Activated CD8-positive, alpha-beta memory T cell treated with anti-CD3 and anti-CD28 coated beads, Interleukin-2, amount 10 ng/mL, durations not matched to agents 7 days and 5 days (primary cell): ENCODE measurements around the gene FNDC3B. TPM values are rescaled to one million over a fixed set of nuclear protein-coding genes. Genes with fewer than 3 reads are reported as not detected.

Source experiments
- ATAC-seq: fragments of 150-1000 bp; cut with Tn5 transposase; one replicate; pipeline ENCODE4 v1.10.0; 2021; ENCODE audit warnings: moderate library complexity
- CTCF ChIA-PET: fragments of 350-600 bp; sonication (Branson Sonifier 250); formaldehyde crosslinking; loops from one replicate; lab custom pipeline; 2021; ENCODE audit warnings: antibody characterized with exemption; lab: Charles Lee
- DNase-seq: peaks from one replicate; pipeline ENCODE4 v3.0.0-alpha.2; 2020
- H3K27ac Mint-ChIP-seq: one replicate; pipeline ENCODE4 v1.8.0; 2021; ENCODE audit warnings: mild to moderate bottlenecking, mixed read lengths
- H3K27me3 Mint-ChIP-seq: one replicate; pipeline ENCODE4 v1.8.0; 2021; ENCODE audit warnings: mixed read lengths
- H3K36me3 Mint-ChIP-seq: one replicate; pipeline ENCODE4 v1.8.0; 2021; ENCODE audit warnings: mild to moderate bottlenecking, mixed read lengths
- H3K4me1 Mint-ChIP-seq: one replicate; pipeline ENCODE4 v1.8.0; 2021; ENCODE audit warnings: mixed read lengths
- H3K4me3 Mint-ChIP-seq: one replicate; pipeline ENCODE4 v1.8.0; 2021; ENCODE audit warnings: mild to moderate bottlenecking, moderate library complexity, mixed read lengths
- H3K9me3 Mint-ChIP-seq: one replicate; pipeline ENCODE4 v1.8.0; 2022; ENCODE audit warnings: low read depth, mixed read lengths
- total RNA-seq, 2 experiments: library from RNA; stranded (reverse); gene quantifications; one replicate each; pipeline ENCODE4 v1.2.3, GENCODE V29; 2021

FNDC3B gene
- total RNA-seq, 2 experiments from 2014 or later = 25.4 to 31.1 TPM

DNA sequence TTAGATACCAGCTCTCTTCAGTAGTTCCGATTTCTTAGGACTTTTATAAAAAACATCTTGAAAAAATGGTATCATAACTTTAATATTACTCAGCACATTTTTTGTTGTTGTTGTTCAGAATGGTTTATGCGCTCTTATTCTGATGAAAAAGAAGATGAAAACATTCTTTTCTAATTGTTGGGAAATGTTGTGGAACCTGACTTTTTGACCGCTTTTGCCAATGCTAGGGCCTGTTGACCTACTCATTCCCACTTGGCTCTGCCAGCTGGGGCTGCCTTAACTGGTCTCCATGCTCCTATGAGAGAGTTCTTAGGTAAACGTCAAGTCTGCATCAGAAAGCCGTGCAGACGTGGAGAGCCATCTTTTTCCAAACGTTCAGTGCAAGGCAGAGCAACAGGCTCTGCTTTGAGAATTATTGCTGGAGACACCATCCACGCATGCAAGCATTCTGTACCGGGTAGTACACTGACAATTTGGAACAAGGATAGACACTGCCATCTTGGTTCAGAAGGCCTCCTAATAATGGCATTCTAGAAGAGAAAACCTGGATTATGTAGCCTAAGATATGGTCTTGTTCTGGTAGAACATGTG, 232.1 kb downstream of the FNDC3B start:
- H3K27me3 Mint-ChIP-seq = no peaks in the 10 kb centered on the region
- H3K4me3 Mint-ChIP-seq = no peak overlapping the region
- CTCF ChIA-PET = no interaction called here
- DNase-seq (no peak), ATAC-seq (no peak)
- H3K4me1 Mint-ChIP-seq = no peaks in the 10 kb centered on the region
- peaks cover 8% of the 10 kb centered on the region for H3K36me3 Mint-ChIP-seq
- H3K27ac Mint-ChIP-seq = no peak overlapping the region
- no peaks in the 10 kb centered on the region for H3K9me3 Mint-ChIP-seq

GRCh38 chr3:172272698-172273097, 233.3 kb downstream of the FNDC3B start:
- Mint-ChIP-seq H3K4me3 (no peak overlapping the region), H3K27me3 (no peaks in the 10 kb centered on the region), H3K4me1 (no peaks in the 10 kb centered on the region), H3K9me3 (no peaks in the 10 kb centered on the region), H3K27ac (no peak overlapping the region), H3K36me3 (peaks cover 4% of the 10 kb centered on the region)
- DNase-seq (no peak), ATAC-seq (no peak)
- CTCF ChIA-PET = no interaction called here

DNA sequence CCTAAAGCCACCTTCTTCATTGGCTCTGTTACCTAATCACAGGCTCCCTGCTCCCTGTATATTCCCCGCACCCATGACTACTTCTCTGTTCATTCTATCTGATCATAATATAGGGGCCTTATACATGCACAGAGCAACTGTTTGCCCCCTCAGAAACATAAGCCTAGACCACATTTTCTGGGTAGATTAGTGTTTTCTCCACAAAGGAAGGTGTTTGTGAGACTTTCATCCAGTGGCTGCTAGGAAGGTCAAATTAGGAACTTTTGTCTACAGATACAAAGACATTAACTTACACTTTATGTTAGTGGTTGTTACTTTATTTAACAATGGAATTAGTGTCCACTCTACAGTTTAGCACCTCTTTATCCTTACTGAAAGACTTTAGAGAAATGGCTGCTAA, 234.0 kb downstream of the FNDC3B start:
- Mint-ChIP-seq H3K27me3 (no peaks in the 10 kb centered on the region), H3K9me3 (no peaks in the 10 kb centered on the region), H3K4me3 (no peak overlapping the region), H3K27ac (no peak overlapping the region), H3K36me3 (peaks cover 4% of the 10 kb centered on the region), H3K4me1 (no peaks in the 10 kb centered on the region)
- CTCF ChIA-PET = no interaction called here
- ATAC-seq (no peak), DNase-seq (no peak)

- no peaks in the 10 kb centered on the region for H3K4me1 Mint-ChIP-seq
- ATAC-seq (no peak), DNase-seq (no peak)
- no peak overlapping the region for H3K4me3 Mint-ChIP-seq
- peaks cover 4% of the 10 kb centered on the region for H3K36me3 Mint-ChIP-seq
- no peaks in the 10 kb centered on the region for H3K27me3 Mint-ChIP-seq
- CTCF ChIA-PET = interaction anchor here (1.1 kb wide), 1 partner anchor 239 kb away, joined by 5 read pairs; no protein-coding TSS in a partner anchor
- no peaks in the 10 kb centered on the region for H3K9me3 Mint-ChIP-seq
- no peak overlapping the region for H3K27ac Mint-ChIP-seq
Observed at GRCh38 chr3:172274906-172275305, 235.5 kb downstream of the FNDC3B start.

DNA sequence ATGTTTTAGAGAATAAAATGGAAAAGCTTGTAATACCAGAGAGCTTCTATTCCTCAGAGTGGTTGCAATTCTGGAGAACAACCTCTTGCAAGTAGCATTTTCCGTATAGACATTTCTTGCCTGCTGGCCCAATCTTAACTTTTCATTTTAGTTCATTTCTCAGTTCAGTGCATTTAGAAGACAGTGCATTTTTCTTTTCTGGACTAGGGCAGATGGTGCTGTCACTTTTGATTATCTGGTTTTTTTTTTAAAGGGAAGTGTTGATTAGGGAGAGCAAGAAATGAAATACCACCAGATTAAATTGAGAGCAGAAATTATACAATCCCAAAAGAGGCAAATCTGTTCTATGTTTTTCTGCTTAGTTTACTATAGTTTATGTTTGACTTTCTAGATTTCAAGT, 236.2 kb downstream of the FNDC3B start:
- CTCF ChIA-PET = interaction anchor here (1.1 kb wide), 1 partner anchor 240 kb away, joined by 5 read pairs; no protein-coding TSS in a partner anchor
- H3K27me3 Mint-ChIP-seq = no peaks in the 10 kb centered on the region
- no peaks in the 10 kb centered on the region for H3K36me3 Mint-ChIP-seq
- DNase-seq (no peak), ATAC-seq (no peak)
- H3K9me3 Mint-ChIP-seq = no peaks in the 10 kb centered on the region
- no peaks in the 10 kb centered on the region for H3K4me1 Mint-ChIP-seq
- no peak overlapping the region for H3K27ac Mint-ChIP-seq
- no peak overlapping the region for H3K4me3 Mint-ChIP-seq

DNA sequence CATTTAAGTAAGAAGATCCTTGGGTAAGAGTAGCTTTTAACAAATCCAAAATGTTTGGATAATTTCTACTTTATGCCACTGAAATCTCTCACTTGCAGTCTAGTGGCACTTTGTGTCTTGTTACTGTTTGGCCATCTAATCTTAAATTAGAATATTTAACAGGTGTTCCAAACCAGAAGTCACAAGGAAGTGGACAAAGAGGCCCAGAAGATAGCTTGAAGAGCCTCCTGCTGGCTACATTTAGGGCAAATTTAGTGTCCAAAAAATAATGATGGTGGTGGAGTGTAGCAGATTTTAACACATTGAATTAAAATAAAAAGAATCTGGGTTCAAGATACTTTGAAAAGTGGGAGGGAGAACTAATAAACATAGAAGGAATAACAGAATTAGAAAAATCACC, 236.7 kb downstream of the FNDC3B start:
- no peak for ATAC-seq
- Mint-ChIP-seq H3K9me3 (no peaks in the 10 kb centered on the region), H3K4me1 (no peaks in the 10 kb centered on the region)

DNA sequence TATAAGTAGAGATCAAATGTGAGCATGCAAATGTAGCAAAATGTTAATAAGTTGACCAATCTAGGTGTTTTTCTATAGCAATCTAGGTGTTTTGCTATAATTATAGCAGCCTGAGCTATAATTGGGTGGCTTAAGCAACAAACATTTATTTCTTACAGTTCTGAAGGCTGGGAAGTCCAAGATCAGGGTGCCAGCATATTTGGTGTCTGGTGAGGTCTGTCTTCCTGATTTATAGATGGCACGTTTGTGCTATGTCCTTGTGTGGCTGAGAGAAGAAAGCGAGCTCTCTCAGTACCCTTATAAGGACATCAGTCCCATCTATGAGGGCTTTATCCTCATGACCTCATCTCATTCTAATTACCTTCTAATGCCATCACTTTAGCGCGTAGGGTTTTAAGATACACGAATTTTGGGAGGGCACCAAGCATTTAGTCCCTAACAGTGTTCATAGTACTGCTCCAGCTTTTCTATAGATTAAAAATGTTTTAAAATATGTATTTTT, 237.8 kb downstream of the FNDC3B start:
- DNase-seq = no peak
- Mint-ChIP-seq H3K27ac (no peak overlapping the region), H3K36me3 (no peaks in the 10 kb centered on the region), H3K4me1 (no peaks in the 10 kb centered on the region), H3K4me3 (no peak overlapping the region), H3K9me3 (no peaks in the 10 kb centered on the region), H3K27me3 (no peaks in the 10 kb centered on the region)
- ATAC-seq = no peak
- CTCF ChIA-PET = no interaction called here

More for the DNA sequence above, 236.7 kb downstream of the FNDC3B start:
- Mint-ChIP-seq H3K27me3 (no peaks in the 10 kb centered on the region), H3K27ac (no peak overlapping the region), H3K36me3 (no peaks in the 10 kb centered on the region), H3K4me3 (no peak overlapping the region)
- CTCF ChIA-PET = interaction anchor here (1.1 kb wide), 1 partner anchor 240 kb away, joined by 5 read pairs; no protein-coding TSS in a partner anchor
- DNase-seq = no peak

- CTCF ChIA-PET = no interaction called here
- Mint-ChIP-seq H3K27me3 (no peaks in the 10 kb centered on the region), H3K9me3 (no peaks in the 10 kb centered on the region), H3K4me3 (no peak overlapping the region), H3K36me3 (peaks cover 6% of the 10 kb centered on the region), H3K4me1 (no peaks in the 10 kb centered on the region), H3K27ac (no peak overlapping the region)
- ATAC-seq (no peak), DNase-seq (no peak)
Observed at GRCh38 chr3:172279191-172279640, 239.8 kb downstream of the FNDC3B start.

- CTCF ChIA-PET = no interaction called here
- DNase-seq (no peak), ATAC-seq (no peak)
- no peaks in the 10 kb centered on the region for H3K4me1 Mint-ChIP-seq
- H3K36me3 Mint-ChIP-seq = peaks cover 6% of the 10 kb centered on the region
- H3K9me3 Mint-ChIP-seq = no peaks in the 10 kb centered on the region
- H3K4me3 Mint-ChIP-seq = no peak overlapping the region
- no peak overlapping the region for H3K27ac Mint-ChIP-seq
- no peaks in the 10 kb centered on the region for H3K27me3 Mint-ChIP-seq
Observed at GRCh38 chr3:172279974-172280373, 240.6 kb downstream of the FNDC3B start.

- Mint-ChIP-seq H3K27me3 (no peaks in the 10 kb centered on the region), H3K4me1 (no peaks in the 10 kb centered on the region), H3K9me3 (no peaks in the 10 kb centered on the region), H3K4me3 (no peak overlapping the region), H3K27ac (no peak overlapping the region), H3K36me3 (peaks cover 6% of the 10 kb centered on the region)
- DNase-seq = no peak
- CTCF ChIA-PET = no interaction called here
- no peak for ATAC-seq
Observed at GRCh38 chr3:172280406-172281051, 241.2 kb downstream of the FNDC3B start.

- CTCF ChIA-PET = no interaction called here
- Mint-ChIP-seq H3K27me3 (no peaks in the 10 kb centered on the region), H3K4me1 (no peaks in the 10 kb centered on the region), H3K36me3 (peaks cover 6% of the 10 kb centered on the region), H3K4me3 (no peak overlapping the region), H3K27ac (no peak overlapping the region), H3K9me3 (no peaks in the 10 kb centered on the region)
- no peak for DNase-seq
- ATAC-seq = no peak
Observed at GRCh38 chr3:172281884-172282283, 242.5 kb downstream of the FNDC3B start.

GRCh38 chr3:172282850-172283249, 243.5 kb downstream of the FNDC3B start:
- DNase-seq = no peak
- ATAC-seq = no peak
- peaks cover 6% of the 10 kb centered on the region for H3K36me3 Mint-ChIP-seq
- H3K4me1 Mint-ChIP-seq = peaks cover under 1% of the 10 kb centered on the region
- CTCF ChIA-PET = no interaction called here
- no peak overlapping the region for H3K4me3 Mint-ChIP-seq
- no peaks in the 10 kb centered on the region for H3K27me3 Mint-ChIP-seq
- no peak overlapping the region for H3K27ac Mint-ChIP-seq
- no peaks in the 10 kb centered on the region for H3K9me3 Mint-ChIP-seq

GRCh38 chr3:172283841-172284357, 244.5 kb downstream of the FNDC3B start:
- H3K27me3 Mint-ChIP-seq = no peaks in the 10 kb centered on the region
- H3K27ac Mint-ChIP-seq = no peak overlapping the region

DNA sequence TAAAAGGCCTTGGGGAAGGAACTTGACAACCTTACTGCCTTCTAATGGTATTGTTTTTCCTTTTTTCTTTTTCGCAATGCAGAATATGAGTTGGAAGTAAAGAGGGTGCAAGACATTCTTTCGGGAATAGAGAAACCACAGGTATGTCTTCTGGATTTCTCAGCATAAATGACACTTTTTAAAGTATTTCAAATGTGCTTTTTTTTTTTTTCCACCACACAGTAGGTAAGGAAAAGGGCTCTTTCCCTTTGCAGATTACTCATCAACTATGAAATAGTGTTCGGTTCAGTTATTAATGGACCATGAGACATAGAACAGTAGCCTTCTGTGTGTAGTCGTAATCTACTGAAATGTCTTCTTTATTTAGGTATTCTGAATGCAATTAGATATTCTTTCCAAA, 246.5 kb downstream of the FNDC3B start:
- DNase-seq = no peak
- CTCF ChIA-PET = interaction anchor here (0.9 kb wide), 1 partner anchor 56 kb away, joined by 3 read pairs; no protein-coding TSS in a partner anchor
- no peak for ATAC-seq
- Mint-ChIP-seq H3K4me1 (peaks cover 20% of the 10 kb centered on the region), H3K27me3 (no peaks in the 10 kb centered on the region), H3K27ac (no peak overlapping the region), H3K4me3 (no peak overlapping the region), H3K36me3 (peaks cover 7% of the 10 kb centered on the region), H3K9me3 (no peaks in the 10 kb centered on the region)

More at GRCh38 chr3:172283841-172284357, 244.5 kb downstream of the FNDC3B start:
- Mint-ChIP-seq H3K4me1 (peaks cover 11% of the 10 kb centered on the region), H3K36me3 (peaks cover 6% of the 10 kb centered on the region), H3K4me3 (no peak overlapping the region), H3K9me3 (no peaks in the 10 kb centered on the region)
- CTCF ChIA-PET = no interaction called here
- DNase-seq (no peak), ATAC-seq (no peak)
